ENCODE results near the gene RAPGEF2. TPM values are rescaled to one million over a fixed set of nuclear protein-coding genes. Genes with fewer than 3 reads are reported as not detected.
A peak's percentile ranks its signal among the peaks of the same experiment; 100 is the strongest.
"Not testable (repeated sequence)": the region's sequence is repeated elsewhere in the genome, so short reads cannot be mapped to it uniquely, and the experiment has no call there.

Gene RAPGEF2
- polyA plus RNA-seq, 4 donors, result 38.7 to 52.5 (median 46.9) TPM

- DNase-seq (ENCODE audit: low read depth in 4 of 4, low spot score in 3 of 4), result no peak
These were observed 5.7 kb upstream of the RAPGEF2 start for GRCh38 chr4:159097144-159097543.

GRCh38 chr4:159097785-159098184 is 5.1 kb upstream of the RAPGEF2 start:
- DNase-seq (ENCODE audit: low read depth in 4 of 4, low spot score in 3 of 4), result no peak

- no peak for DNase-seq (ENCODE audit: low read depth in 4 of 4, low spot score in 3 of 4)
These were observed 4.3 kb upstream of the RAPGEF2 start for GRCh38 chr4:159098482-159099127.

GRCh38 chr4:159101988-159102621 is 774 bp upstream of the RAPGEF2 start:
- no peak for DNase-seq (ENCODE audit: low read depth in 4 of 4, low spot score in 3 of 4)

GRCh38 chr4:159103384-159103990 is 608 bp downstream of the RAPGEF2 start:
- peak in 3 of 4 donors; percentile 24 to 37 (median 32) for DNase-seq (ENCODE audit: low read depth in 4 of 4, low spot score in 3 of 4)

- DNase-seq (ENCODE audit: low read depth in 4 of 4, low spot score in 3 of 4), result peak in 2 of 4 donors; percentile 21 to 41
These were observed 2.0 kb downstream of the RAPGEF2 start for GRCh38 chr4:159104694-159105414.

- no peak for DNase-seq (ENCODE audit: low read depth in 4 of 4, low spot score in 3 of 4)
These were observed 2.9 kb downstream of the RAPGEF2 start for GRCh38 chr4:159105761-159106243.

GRCh38 chr4:159106636-159107035 is 3.8 kb downstream of the RAPGEF2 start:
- DNase-seq (ENCODE audit: low read depth in 4 of 4, low spot score in 3 of 4), result no peak

- DNase-seq (ENCODE audit: low read depth in 4 of 4, low spot score in 3 of 4), result no peak
These were observed 4.5 kb downstream of the RAPGEF2 start for GRCh38 chr4:159107203-159107925.

GRCh38 chr4:159108124-159108523 is 5.2 kb downstream of the RAPGEF2 start:
- no peak for DNase-seq (ENCODE audit: low read depth in 4 of 4, low spot score in 3 of 4)

- DNase-seq (ENCODE audit: low read depth in 4 of 4, low spot score in 3 of 4), result no peak
These were observed 8.1 kb downstream of the RAPGEF2 start for GRCh38 chr4:159110961-159111360.

- DNase-seq (ENCODE audit: low read depth in 4 of 4, low spot score in 3 of 4), result no peak
These were observed 8.5 kb downstream of the RAPGEF2 start for GRCh38 chr4:159111416-159111815.

- DNase-seq (ENCODE audit: low read depth in 4 of 4, low spot score in 3 of 4), result not testable (repeated sequence)
These were observed 10.5 kb downstream of the RAPGEF2 start for GRCh38 chr4:159113366-159113765.

- not testable (repeated sequence) for DNase-seq (ENCODE audit: low read depth in 4 of 4, low spot score in 3 of 4)
These were observed 13.2 kb downstream of the RAPGEF2 start for GRCh38 chr4:159116098-159116497.

- not testable (repeated sequence) for DNase-seq (ENCODE audit: low read depth in 4 of 4, low spot score in 3 of 4)
These were observed 13.8 kb downstream of the RAPGEF2 start for GRCh38 chr4:159116693-159117092.

- DNase-seq (ENCODE audit: low read depth in 4 of 4, low spot score in 3 of 4), result no peak
These were observed 14.7 kb downstream of the RAPGEF2 start for GRCh38 chr4:159117564-159117963.

- DNase-seq (ENCODE audit: low read depth in 4 of 4, low spot score in 3 of 4), result no peak
These were observed 15.1 kb downstream of the RAPGEF2 start for GRCh38 chr4:159117968-159118367.

GRCh38 chr4:159121371-159121770 is 18.5 kb downstream of the RAPGEF2 start:
- DNase-seq (ENCODE audit: low read depth in 4 of 4, low spot score in 3 of 4), result no peak

- no peak for DNase-seq (ENCODE audit: low read depth in 4 of 4, low spot score in 3 of 4)
These were observed 23.8 kb downstream of the RAPGEF2 start for GRCh38 chr4:159126716-159127115.

- DNase-seq (ENCODE audit: low read depth in 4 of 4, low spot score in 3 of 4), result no peak
These were observed 25.1 kb downstream of the RAPGEF2 start for GRCh38 chr4:159127745-159128518.
